ENCODE measurements around the gene ASB16. TPM values are rescaled to one million over a fixed set of nuclear protein-coding genes. Genes with fewer than 3 reads are reported as not detected.
A peak's percentile ranks its signal among the peaks of the same experiment; 100 is the strongest.

Gene ASB16
- total RNA-seq, 2 experiments from 2014 or later: 0.14 TPM

GRCh38 chr17:44191369-44191768 is 20.9 kb downstream of the ASB16 start:
- Mint-ChIP-seq H3K27me3 (no peaks in the 10 kb centered on the region), H3K27ac (peak overlapping the region; percentile 42), H3K36me3 (ENCODE audit: low read depth) (peaks cover 20% of the 10 kb centered on the region), H3K4me3 (no peak overlapping the region), H3K9me3 (ENCODE audit: low read depth) (no peaks in the 10 kb centered on the region), H3K4me1 (peaks cover 10% of the 10 kb centered on the region)
- intact Hi-C loops (cut with DNase I, micrococcal nuclease): no loop called here
- POLR2A ChIA-PET: interaction anchor here (0.6 to 0.8 kb wide), 2 partner anchors 19 to 140 kb away, joined by 3 read pairs; no protein-coding TSS in a partner anchor
- DNase-seq (no peak), ATAC-seq (no peak)
- CTCF ChIA-PET: no interaction called here

GRCh38 chr17:44191941-44192496 is 21.5 kb downstream of the ASB16 start:
- Mint-ChIP-seq H3K27ac (no peak overlapping the region), H3K4me3 (no peak overlapping the region), H3K4me1 (peaks cover 12% of the 10 kb centered on the region), H3K27me3 (no peaks in the 10 kb centered on the region), H3K36me3 (ENCODE audit: low read depth) (peaks cover 22% of the 10 kb centered on the region), H3K9me3 (ENCODE audit: low read depth) (no peaks in the 10 kb centered on the region)
- DNase-seq (no peak), ATAC-seq (no peak)
- ChIA-PET POLR2A (interaction anchor here (0.6 kb wide), 1 partner anchor 34 kb away, joined by 8 read pairs; no protein-coding TSS in a partner anchor), CTCF (interaction anchor here (0.5 kb wide), 1 partner anchor 478 kb away, joined by 6 read pairs; no protein-coding TSS in a partner anchor)
- intact Hi-C loops (cut with DNase I, micrococcal nuclease): no loop called here

- CTCF ChIA-PET: no interaction called here
- H3K4me3 Mint-ChIP-seq: no peak overlapping the region
- DNase-seq: no peak
- H3K4me1 Mint-ChIP-seq: peaks cover 14% of the 10 kb centered on the region
- POLR2A ChIA-PET: no interaction called here
- peaks cover 27% of the 10 kb centered on the region for H3K36me3 Mint-ChIP-seq (ENCODE audit: low read depth)
- no peaks in the 10 kb centered on the region for H3K9me3 Mint-ChIP-seq (ENCODE audit: low read depth)
- H3K27ac Mint-ChIP-seq: peak overlapping the region; percentile 25
- H3K27me3 Mint-ChIP-seq: no peaks in the 10 kb centered on the region
- no peak for ATAC-seq
- intact Hi-C loops (cut with DNase I, micrococcal nuclease): no loop called here
Observed at GRCh38 chr17:44192750-44193149, 22.2 kb downstream of the ASB16 start.

GRCh38 chr17:44193326-44194084 is 23.0 kb downstream of the ASB16 start:
- no peak for ATAC-seq
- H3K27ac Mint-ChIP-seq: no peak overlapping the region
- intact Hi-C loops (cut with DNase I, micrococcal nuclease): no loop called here

GRCh38 chr17:44197107-44197506 is 26.6 kb downstream of the ASB16 start:
- Mint-ChIP-seq H3K27me3 (no peaks in the 10 kb centered on the region), H3K27ac (no peak overlapping the region), H3K9me3 (ENCODE audit: low read depth) (no peaks in the 10 kb centered on the region), H3K4me3 (no peak overlapping the region), H3K4me1 (peaks cover 21% of the 10 kb centered on the region), H3K36me3 (ENCODE audit: low read depth) (peaks cover 19% of the 10 kb centered on the region)
- ChIA-PET POLR2A (interaction anchor here (0.8 to 1.1 kb wide), 3 partner anchors 13 to 565 kb away, joined by 3 to 4 read pairs (median 3); partner anchors contain the start of gene HDAC5), CTCF (interaction anchor here (1.3 to 1.7 kb wide), 3 partner anchors 8 to 13 kb away, joined by 4 to 8 read pairs (median 8); no protein-coding TSS in a partner anchor)
- DNase-seq (no peak), ATAC-seq (no peak)
- intact Hi-C loops (cut with DNase I, micrococcal nuclease): no loop called here

More at GRCh38 chr17:44193326-44194084, 23.0 kb downstream of the ASB16 start:
- Mint-ChIP-seq H3K4me3 (no peak overlapping the region), H3K4me1 (peaks cover 14% of the 10 kb centered on the region), H3K9me3 (ENCODE audit: low read depth) (no peaks in the 10 kb centered on the region), H3K27me3 (no peaks in the 10 kb centered on the region), H3K36me3 (ENCODE audit: low read depth) (peaks cover 30% of the 10 kb centered on the region)
- POLR2A ChIA-PET: no interaction called here
- DNase-seq: no peak
- CTCF ChIA-PET: interaction anchor here (0.7 kb wide), 1 partner anchor 250 kb away, joined by 3 read pairs; no protein-coding TSS in a partner anchor

- DNase-seq (peak; percentile 66), ATAC-seq (peak; percentile 27)
- peaks cover 24% of the 10 kb centered on the region for H3K4me1 Mint-ChIP-seq
- peak overlapping the region; percentile 83 for H3K4me3 Mint-ChIP-seq
- intact Hi-C loops (cut with DNase I, micrococcal nuclease): no loop called here
- H3K9me3 Mint-ChIP-seq (ENCODE audit: low read depth): no peaks in the 10 kb centered on the region
- ChIA-PET CTCF (interaction anchor here (0.6 to 1.7 kb wide), 5 partner anchors 9 to 98 kb away, joined by 3 to 8 read pairs (median 6); partner anchors contain the start of gene TMUB2), POLR2A (interaction anchor here (0.9 to 1.4 kb wide), 4 partner anchors 9 to 75 kb away, joined by 3 to 4 read pairs (median 4); partner anchors contain the start of genes HDAC5 and TMUB2)
- no peaks in the 10 kb centered on the region for H3K27me3 Mint-ChIP-seq
- H3K27ac Mint-ChIP-seq: peak overlapping the region; percentile 83
- peaks cover 19% of the 10 kb centered on the region for H3K36me3 Mint-ChIP-seq (ENCODE audit: low read depth)
Observed at GRCh38 chr17:44197980-44198720, 27.6 kb downstream of the ASB16 start.

- CTCF ChIA-PET: interaction anchor here (0.6 to 1.7 kb wide), 3 partner anchors 10 to 99 kb away, joined by 3 to 8 read pairs (median 6); partner anchors contain the start of gene TMUB2
- peaks cover 17% of the 10 kb centered on the region for H3K36me3 Mint-ChIP-seq (ENCODE audit: low read depth)
- POLR2A ChIA-PET: interaction anchor here (0.9 to 1.4 kb wide), 2 partner anchors 10 to 13 kb away, joined by 3 to 4 read pairs; partner anchors contain the start of gene TMUB2
- H3K4me1 Mint-ChIP-seq: peaks cover 32% of the 10 kb centered on the region
- ATAC-seq (peak; percentile 15), DNase-seq (peak; percentile 77)
- H3K27me3 Mint-ChIP-seq: no peaks in the 10 kb centered on the region
- intact Hi-C loops (cut with DNase I, micrococcal nuclease): loop anchor here in 1 of 2 experiments (1.0 kb wide), 1 partner anchor 13 kb away; the partner anchor contains the start of gene TMUB2
- peak overlapping the region; percentile 83 for H3K4me3 Mint-ChIP-seq
- H3K27ac Mint-ChIP-seq: peak overlapping the region; percentile 83
- no peaks in the 10 kb centered on the region for H3K9me3 Mint-ChIP-seq (ENCODE audit: low read depth)
Observed at GRCh38 chr17:44198721-44199552, 28.4 kb downstream of the ASB16 start.

GRCh38 chr17:44199553-44200477 is 29.3 kb downstream of the ASB16 start, which contains the start of gene ATXN7L3:
TSS of gene ATXN7L3 (minus strand) at chr17:44199884. CDS start at chr17:44198070, 1,814 bp downstream.
- H3K9me3 Mint-ChIP-seq (ENCODE audit: low read depth): no peaks in the 10 kb centered on the region
- H3K36me3 Mint-ChIP-seq (ENCODE audit: low read depth): peaks cover 12% of the 10 kb centered on the region
- ATAC-seq (peak; percentile 84), DNase-seq (peak; percentile 100)
- intact Hi-C loops (cut with DNase I, micrococcal nuclease): loop anchor here (1.0 to 10.0 kb wide), 13 partner anchors 10 to 1029 kb away; partner anchors contain the start of genes GPATCH8 (in 2 of the 2), TMUB2 (in 2 of the 2), DCAKD (in 1 of the 2) and G6PC3 (in 1 of the 2)
- ChIA-PET POLR2A (interaction anchor here (0.6 kb wide), 1 partner anchor 22 kb away, joined by 3 read pairs; no protein-coding TSS in a partner anchor), CTCF (interaction anchor here (2.9 kb wide), 1 partner anchor 10 kb away, joined by 21 read pairs; no protein-coding TSS in a partner anchor)
- peak within 1 kb of the TSS; percentile 94 for H3K27ac Mint-ChIP-seq
- H3K27me3 Mint-ChIP-seq: no peaks in the 10 kb centered on the region
- peaks cover 38% of the 10 kb centered on the region for H3K4me1 Mint-ChIP-seq
- H3K4me3 Mint-ChIP-seq: peak within 1 kb of the TSS; percentile 88

GRCh38 chr17:44200478-44201155 is 30.1 kb downstream of the ASB16 start:
- ATAC-seq: no peak
- DNase-seq: no peak
- H3K36me3 Mint-ChIP-seq (ENCODE audit: low read depth): peaks cover 12% of the 10 kb centered on the region
- ChIA-PET CTCF (interaction anchor here (1.5 to 2.9 kb wide), 3 partner anchors 9 to 153 kb away, joined by 3 to 21 read pairs (median 7); partner anchors contain the start of gene TMUB2), POLR2A (interaction anchor here (1.1 kb wide), 1 partner anchor 9 kb away, joined by 5 read pairs; no protein-coding TSS in a partner anchor)
- peak overlapping the region; percentile 88 for H3K4me3 Mint-ChIP-seq
- H3K9me3 Mint-ChIP-seq (ENCODE audit: low read depth): no peaks in the 10 kb centered on the region
- intact Hi-C loops (cut with DNase I, micrococcal nuclease): loop anchor here (1.0 to 10.0 kb wide), 13 partner anchors 10 to 1030 kb away; partner anchors contain the start of genes GPATCH8 (in 2 of the 2), DCAKD (in 1 of the 2), G6PC3 (in 1 of the 2) and GRN (in 1 of the 2)
- H3K27me3 Mint-ChIP-seq: no peaks in the 10 kb centered on the region
- peaks cover 39% of the 10 kb centered on the region for H3K4me1 Mint-ChIP-seq
- H3K27ac Mint-ChIP-seq: peak overlapping the region; percentile 94

Measured in activated CD4-positive, alpha-beta T cell treated with anti-CD3 and anti-CD28 coated beads for 36 hours (primary cell).